Putamen (tissue), 1 donor: Measurements from ENCODE around the gene CIDEC.
"Not testable (repeated sequence)": the region's sequence is repeated elsewhere in the genome, so short reads cannot be mapped to it uniquely, and the experiment has no call there.

ENCODE experiments used
- DNase-seq: peaks from one replicate; pipeline ENCODE4 v3.0.0-alpha.2; 2016; ENCODE audit warnings: low spot score

Gene CIDEC

GRCh38 chr3:9901967-9902366 lies 21.9 kb upstream of the CIDEC start:
- no peak for DNase-seq

- not testable (repeated sequence) for DNase-seq
Measured at GRCh38 chr3:9900965-9901415, 20.9 kb upstream of the CIDEC start.

- DNase-seq = no peak
Measured at GRCh38 chr3:9899289-9899791, 19.3 kb upstream of the CIDEC start.

- DNase-seq = no peak
Measured at GRCh38 chr3:9898467-9899241, 18.6 kb upstream of the CIDEC start.

- DNase-seq = no peak
Measured at GRCh38 chr3:9897408-9898372, 17.6 kb upstream of the CIDEC start.

- not testable (repeated sequence) for DNase-seq
Measured at GRCh38 chr3:9896755-9897407, 16.8 kb upstream of the CIDEC start.

- DNase-seq = not testable (repeated sequence)
Measured at GRCh38 chr3:9895715-9896114, 15.7 kb upstream of the CIDEC start.

- no peak for DNase-seq
Measured at GRCh38 chr3:9893739-9894138, 13.7 kb upstream of the CIDEC start.

GRCh38 chr3:9891072-9891622 lies 11.1 kb upstream of the CIDEC start:
- DNase-seq = no peak

- DNase-seq = peak; percentile 88
Measured at GRCh38 chr3:9890249-9891071, 10.4 kb upstream of the CIDEC start, which contains the start of gene JAGN1. JAGN1 (plus strand) TSS chr3:9890610; CDS start chr3:9890723, 113 bp downstream.

- no peak for DNase-seq
Measured at GRCh38 chr3:9889405-9889804, 9.4 kb upstream of the CIDEC start.

GRCh38 chr3:9888540-9888939 lies 8.5 kb upstream of the CIDEC start:
- DNase-seq = no peak

GRCh38 chr3:9887480-9887879 lies 7.4 kb upstream of the CIDEC start:
- DNase-seq = no peak

- no peak for DNase-seq
Measured at GRCh38 chr3:9886328-9886727, 6.3 kb upstream of the CIDEC start.

GRCh38 chr3:9884555-9885165 lies 4.6 kb upstream of the CIDEC start:
- no peak for DNase-seq

- DNase-seq = no peak
Measured at GRCh38 chr3:9883706-9884554, 3.9 kb upstream of the CIDEC start.

- DNase-seq = no peak
Measured at GRCh38 chr3:9881441-9881840, 1.4 kb upstream of the CIDEC start.

GRCh38 chr3:9878700-9879099 lies 1.4 kb downstream of the CIDEC start:
- DNase-seq = no peak

- no peak for DNase-seq
Measured at GRCh38 chr3:9876991-9877390, 3.1 kb downstream of the CIDEC start.
